ENCODE measurements around the gene MTMR1.

Gene MTMR1

GRCh38 chrX:150792949-150793527 is 99.8 kb downstream of the MTMR1 start:
- no peak for TF ChIP-seq CTCF (conservative IDR thresholded peaks at IDR 0.05; ENCODE audit: low read depth, low read length)
- no peak for DNase-seq (ENCODE audit: low read depth)
- no peak overlapping the region for H3K4me3 ChIP-seq (ENCODE audit: low read depth, low read length)

GRCh38 chrX:150805736-150806135 is 112.5 kb downstream of the MTMR1 start:
- H3K4me3 ChIP-seq (ENCODE audit: low read depth, low read length): no peak overlapping the region
- peak; percentile 5 for DNase-seq (ENCODE audit: low read depth)
- TF ChIP-seq CTCF (conservative IDR thresholded peaks at IDR 0.05; ENCODE audit: low read depth, low read length): no peak

- no peak overlapping the region for H3K4me3 ChIP-seq (ENCODE audit: low read depth, low read length)
- no peak for TF ChIP-seq CTCF (conservative IDR thresholded peaks at IDR 0.05; ENCODE audit: low read depth, low read length)
- DNase-seq (ENCODE audit: low read depth): no peak
Observed at GRCh38 chrX:150806827-150807226, 113.6 kb downstream of the MTMR1 start.

- H3K4me3 ChIP-seq (ENCODE audit: low read depth, low read length): no peak overlapping the region
- peak; percentile 5 for DNase-seq (ENCODE audit: low read depth)
- no peak for TF ChIP-seq CTCF (conservative IDR thresholded peaks at IDR 0.05; ENCODE audit: low read depth, low read length)
Observed at GRCh38 chrX:150813922-150814321, 120.7 kb downstream of the MTMR1 start.
